GM12891 (cell line): ENCODE measurements around the gene CHCHD6.

Source experiments
- DNase-seq: peaks from one replicate; pipeline ENCODE4 v3.0.0; 2011; ENCODE audit warnings: low spot score; ENCODE audit not compliant: insufficient read length
- FAIRE-seq: peaks from 2 replicates; lab custom pipeline; 2011; peaks lifted over from hg19 to GRCh38; lab: Jason Lieb, UNC
- PAX5 ChIP-seq: IDR thresholded peaks from 2 replicates; pipeline ENCODE4 v1.6.1; 2011; ENCODE audit warnings: low read length, moderate library complexity, mild to moderate bottlenecking; ENCODE audit not compliant: insufficient read depth, severe bottlenecking
- POLR2A ChIP-seq: IDR thresholded peaks from 2 replicates; pipeline ENCODE4 v1.6.1; 2011; ENCODE audit warnings: low read depth, low read length, control low read depth
- POLR2AphosphoS5 ChIP-seq: IDR thresholded peaks from 2 replicates; pipeline ENCODE4 v1.6.1; 2011; ENCODE audit warnings: low read depth, low read length, control low read depth
- POU2F2 ChIP-seq: IDR thresholded peaks from 2 replicates; pipeline ENCODE4 v1.6.1; 2011; ENCODE audit warnings: low read depth, mild to moderate bottlenecking, control low read depth, low read length, moderate library complexity
- SPI1 ChIP-seq: IDR thresholded peaks from 2 replicates; pipeline ENCODE4 v1.6.1; 2011; ENCODE audit warnings: low read depth, low read length, control low read depth
- TAF1 ChIP-seq: IDR thresholded peaks from 2 replicates; pipeline ENCODE4 v1.6.1; 2011; ENCODE audit warnings: low read depth, low read length, control low read depth

CHCHD6 gene

GRCh38 chr3:126888186-126888760 is 184.2 kb downstream of the CHCHD6 start:
- no peak for FAIRE-seq
- DNase-seq, result no peak
- no peak for TF ChIP-seq PAX5
- TF ChIP-seq POLR2A, result no peak
- TF ChIP-seq POU2F2, result no peak
- no peak for TF ChIP-seq TAF1
- no peak for TF ChIP-seq SPI1
- no peak for TF ChIP-seq POLR2AphosphoS5

GRCh38 chr3:126889276-126890201 is 185.5 kb downstream of the CHCHD6 start:
- TF ChIP-seq TAF1 (no peak), POU2F2 (no peak), PAX5 (no peak), POLR2A (no peak), SPI1 (no peak), POLR2AphosphoS5 (no peak)
- FAIRE-seq (no peak), DNase-seq (no peak)

- FAIRE-seq (no peak), DNase-seq (no peak)
- TF ChIP-seq POLR2A (no peak), POU2F2 (no peak), PAX5 (no peak), SPI1 (no peak), TAF1 (no peak), POLR2AphosphoS5 (no peak)
These were observed 187.1 kb downstream of the CHCHD6 start for GRCh38 chr3:126891141-126891540.

- DNase-seq, result no peak
- TF ChIP-seq POLR2A (no peak), SPI1 (no peak), POU2F2 (no peak), PAX5 (no peak), TAF1 (no peak), POLR2AphosphoS5 (no peak)
- no peak for FAIRE-seq
These were observed 187.8 kb downstream of the CHCHD6 start for GRCh38 chr3:126891791-126892190.

GRCh38 chr3:126893651-126894050 is 189.6 kb downstream of the CHCHD6 start:
- FAIRE-seq, result no peak
- TF ChIP-seq TAF1 (no peak), PAX5 (no peak), POLR2A (no peak), POU2F2 (no peak), POLR2AphosphoS5 (no peak), SPI1 (no peak)
- DNase-seq, result no peak

- FAIRE-seq (no peak), DNase-seq (no peak)
- TF ChIP-seq POLR2A, result no peak
- no peak for TF ChIP-seq POU2F2
- TF ChIP-seq TAF1, result no peak
- TF ChIP-seq PAX5, result no peak
- TF ChIP-seq POLR2AphosphoS5, result no peak
- TF ChIP-seq SPI1, result no peak
These were observed 190.4 kb downstream of the CHCHD6 start for GRCh38 chr3:126894475-126894874.

GRCh38 chr3:126895178-126896066 is 191.4 kb downstream of the CHCHD6 start:
- FAIRE-seq, result no peak
- TF ChIP-seq PAX5 (no peak), POLR2A (no peak), POLR2AphosphoS5 (no peak), POU2F2 (no peak), SPI1 (no peak), TAF1 (no peak)
- no peak for DNase-seq

- no peak for FAIRE-seq
- TF ChIP-seq POLR2AphosphoS5 (no peak), SPI1 (no peak)
These were observed 192.0 kb downstream of the CHCHD6 start for GRCh38 chr3:126896067-126896441.

GRCh38 chr3:126896968-126897367 is 192.9 kb downstream of the CHCHD6 start:
- no peak for DNase-seq
- TF ChIP-seq POU2F2 (no peak), SPI1 (no peak), POLR2AphosphoS5 (no peak), POLR2A (no peak), PAX5 (no peak), TAF1 (no peak)
- no peak for FAIRE-seq

More at GRCh38 chr3:126896067-126896441, 192.0 kb downstream of the CHCHD6 start:
- no peak for DNase-seq
